GM12878 (cell line): ENCODE data around the gene FUZ. TPM values are rescaled to one million over a fixed set of nuclear protein-coding genes. Genes with fewer than 3 reads are reported as not detected.

Experiments
- ATAC-seq: fragments of 200-7000 bp; cut with Tn5 transposase; 3 replicates; pipeline ENCODE4 v1.9.1; 2020; ENCODE audit warnings: mild to moderate bottlenecking, moderate library complexity
- Bru-seq: library from RNA; stranded (reverse); fragments of 400-500 nt; gene quantifications from one replicate; lab custom pipeline; 2021; lab: Mats Ljungman, UMichigan
- BruChase-seq, 2 experiments: library from RNA; stranded (reverse); fragments of 400-500 nt; gene quantifications; one replicate each; lab custom pipeline; 2021; lab: Mats Ljungman, UMichigan
- BruUV-seq: library from RNA; stranded (reverse); fragments of 400-500 nt; replicated peaks from 2 replicates; lab custom pipeline; 2021; lab: Mats Ljungman, UMichigan
- CTCF ChIA-PET: fragments of 300-600 bp; sonication (Branson Sonifier 250); formaldehyde crosslinking; extraction: SDS; loops from one replicate; lab custom pipeline; 2021; ENCODE audit warnings: inconsistent platforms; lab: Yijun Ruan, JAX
- POLR2A ChIA-PET: fragments of 350-600 bp; formaldehyde crosslinking; extraction: SDS; loops from one replicate; lab custom pipeline; 2021; ENCODE audit warnings: inconsistent platforms; lab: Charles Lee
- RAD21 ChIA-PET: fragments of 300-600 bp; sonication (Branson Sonifier 250); formaldehyde crosslinking; loops from one replicate; lab custom pipeline; 2023; ENCODE audit warnings: antibody characterized with exemption; ENCODE audit not compliant: unreplicated experiment; lab: Charles Lee
- SMC1A ChIA-PET: fragments of 300-600 bp; sonication (Branson Sonifier 250); formaldehyde crosslinking; loops from one replicate; lab custom pipeline; 2023; ENCODE audit not compliant: unreplicated experiment, uncharacterized antibody; lab: Charles Lee
- DNase-seq: peaks from one replicate; pipeline ENCODE4 v3.0.0-alpha.2; 2011; ENCODE audit warnings: low read depth, low spot score
- FAIRE-seq: peaks from 3 replicates; lab custom pipeline; 2011; peaks lifted over from hg19 to GRCh38; lab: Jason Lieb, UNC
- H2AFZ ChIP-seq: 2 replicates; pipeline ENCODE4 v1.6.0; 2011; ENCODE audit warnings: low read depth, low read length, control low read depth; ENCODE audit not compliant: control insufficient read depth
- H3K27ac ChIP-seq: 2 replicates; pipeline ENCODE4 v1.5.1; 2011; ENCODE audit warnings: control low read depth; ENCODE audit not compliant: control insufficient read depth, insufficient read depth
- H3K27me3 ChIP-seq, 2 experiments: replicated peaks in 1 of 2; 2 replicates each; pipeline versions ENCODE4 v1.6.0 to v1.6.1; 2011; ENCODE audit warnings: low read length in 1 of 2; ENCODE audit not compliant: control insufficient read depth in 2 of 2, insufficient read depth in 2 of 2
- H3K36me3 ChIP-seq, 2 experiments: 2 replicates each; pipeline ENCODE4 v1.5.1; 2011; ENCODE audit warnings: low read length in 1 of 2; ENCODE audit not compliant: control insufficient read depth in 2 of 2, insufficient read depth in 2 of 2
- H3K4me1 ChIP-seq: 2 replicates; pipeline ENCODE4 v1.6.1; 2011; ENCODE audit warnings: mild to moderate bottlenecking, low read length, moderate library complexity, mixed read lengths; ENCODE audit not compliant: control insufficient read depth, insufficient read depth
- H3K4me2 ChIP-seq: 2 replicates; pipeline ENCODE4 v1.6.0; 2011; ENCODE audit warnings: control low read depth; ENCODE audit not compliant: control insufficient read depth, insufficient read depth
- H3K4me3 ChIP-seq: fragments of 200-600 bp; sonication (generic); 2 replicates; pipeline ENCODE4 v1.5.1; 2016
- H3K79me2 ChIP-seq: 2 replicates; pipeline ENCODE4 v1.6.0; 2011; ENCODE audit warnings: low read length; ENCODE audit not compliant: control insufficient read depth, insufficient read depth
- H3K9ac ChIP-seq: 2 replicates; pipeline ENCODE4 v1.8.0; 2011; ENCODE audit warnings: low read length, control low read depth, mixed read lengths; ENCODE audit not compliant: control insufficient read depth, insufficient read depth
- H3K9me3 ChIP-seq: replicated peaks from 3 replicates; pipeline ENCODE4 v1.5.1; 2011; ENCODE audit warnings: mild to moderate bottlenecking, low read length; ENCODE audit not compliant: control insufficient read depth, insufficient read depth
- H4K20me1 ChIP-seq: 2 replicates; pipeline ENCODE4 v1.6.0; 2011; ENCODE audit not compliant: control insufficient read depth, insufficient read depth
- BMI1 ChIP-seq: fragments of 450-650 bp; IDR thresholded peaks from 2 replicates; pipeline ENCODE4 v1.6.1; 2016; ENCODE audit warnings: mild to moderate bottlenecking, moderate library complexity, borderline replicate concordance
- CEBPZ ChIP-seq: fragments of 150-350 bp; IDR thresholded peaks from 2 replicates; pipeline ENCODE4 v1.6.1; 2016; ENCODE audit warnings: low read depth, low read length
- CHD4 ChIP-seq: fragments of 200-600 bp; sonication (generic); IDR thresholded peaks from 2 replicates; pipeline ENCODE4 v1.6.1; 2016; ENCODE audit warnings: mild to moderate bottlenecking
- EZH2 ChIP-seq: IDR thresholded peaks from 2 replicates; pipeline ENCODE4 v1.6.1; 2012; ENCODE audit warnings: low read depth, mild to moderate bottlenecking, control low read depth, inconsistent platforms, low read length, borderline replicate concordance; ENCODE audit not compliant: control insufficient read depth
- HDAC2 ChIP-seq: fragments of 200-600 bp; sonication (generic); IDR thresholded peaks from 2 replicates; pipeline ENCODE4 v1.6.1; 2017
- IKZF1 ChIP-seq: fragments of 450-650 bp; conservative IDR thresholded peaks from 2 replicates; pipeline ENCODE4 v1.6.1; 2017; ENCODE audit warnings: antibody characterized with exemption, mild to moderate bottlenecking
- IRF3 ChIP-seq: fragments of 450-650 bp; IDR thresholded peaks from 2 replicates; pipeline ENCODE4 v1.6.1; 2014; ENCODE audit warnings: mild to moderate bottlenecking
- MTA3 ChIP-seq: IDR thresholded peaks from 2 replicates; pipeline ENCODE4 v1.6.1; 2012; ENCODE audit warnings: low read length, inconsistent platforms, borderline replicate concordance
- MYB ChIP-seq: fragments of 150-350 bp; IDR thresholded peaks from 2 replicates; pipeline ENCODE4 v1.6.1; 2014; ENCODE audit warnings: mild to moderate bottlenecking, low read depth, low read length, borderline replicate concordance
- PKNOX1 ChIP-seq: fragments of 450-650 bp; IDR thresholded peaks from 2 replicates; pipeline ENCODE4 v1.6.1; 2016; ENCODE audit warnings: mild to moderate bottlenecking
- PML ChIP-seq: IDR thresholded peaks from 2 replicates; pipeline ENCODE4 v1.6.1; 2012; ENCODE audit warnings: low read length, inconsistent platforms
- SP1 ChIP-seq: IDR thresholded peaks from one replicate; pipeline ENCODE4 v1.6.1; 2011; ENCODE audit warnings: low read depth, low read length
- WGBS: methylation state at CpG from one replicate; pipeline ENCODE4 v1.1.6; 2016; ENCODE audit warnings: low lambda C conversion rate; ENCODE audit not compliant: insufficient replicate concordance, insufficient coverage; ENCODE audit errors: missing lambda C conversion rate; 5-methylcytosine and 5-hydroxymethylcytosine counted together
- in situ Hi-C: fragments of 300-500 bp; cut with MboI; formaldehyde crosslinking; loops from 9 replicates; pipeline ENCODE4 v1.14.3; 2018; ENCODE audit warnings: mixed read lengths
- intact Hi-C: fragments of 100-400 bp; cut with micrococcal nuclease; formaldehyde crosslinking; loops from one replicate; pipeline ENCODE4 v1.14.2; 2022; ENCODE audit not compliant: unreplicated experiment
- long read RNA-seq, 2 experiments: library from polyadenylated mRNA; unstranded; transcript quantifications; one replicate each; pipeline ENCODE4 v2.0.0, GENCODE V29; 2019 to 2020
- polyA minus RNA-seq, 3 experiments: library from RNA; depleted of rRNA, polyadenylated mRNA; stranded (reverse); fragments of >200 nt; gene quantifications; 2 replicates each; pipeline ENCODE4 v1.2.3, GENCODE V29; 2011
- polyA plus RNA-seq, 11 experiments: library from polyadenylated mRNA; depleted of rRNA in 4 of 11; unstranded in 6 of 11; stranded (reverse) in 5 of 11; fragments of >200 nt; fragmentation: Nextera tagmentation in 4 of 11; fragmentation: Illumina TruSeq in 1 of 11; extraction: Ambion mirVana in 4 of 11; extraction: Trizol in 1 of 11; gene quantifications; 1 replicate in 1 of 11; 2 replicates in 10 of 11; pipeline versions ENCODE4 v1.2.1 to v1.2.3, GENCODE V29; 2011 to 2016; ENCODE audit warnings: inconsistent platforms in 2 of 11, missing spikeins in 2 of 11, low read depth in 1 of 11
- total RNA-seq, 4 experiments: library from RNA; depleted of rRNA in 3 of 4; stranded (reverse); fragments of >200 nt in 3 of 4; fragmentation: Illumina TruSeq in 1 of 4; extraction: Trizol in 1 of 4; gene quantifications; 2 replicates each; pipeline versions ENCODE4 v1.2.1 to v1.2.3, GENCODE V29; 2013 to 2021

FUZ gene
- total RNA-seq (2013; cell fraction: nucleolus; rRNA removed): 8.9 and 9.1 TPM in 2 replicates
- total RNA-seq (2014; rRNA removed) (10.8 and 11.2 TPM in 2 replicates), total RNA-seq (2014; rRNA removed; fragmentation: Illumina TruSeq; extraction: Trizol) (5.0 and 6.0 TPM in 2 replicates), total RNA-seq (2021) (10.4 and 11.5 TPM in 2 replicates), polyA plus RNA-seq (2011; rRNA removed) (8.3 and 8.5 TPM in 2 replicates), polyA plus RNA-seq (2014; fragmentation: Illumina TruSeq; extraction: Trizol) (4.8 and 5.1 TPM in 2 replicates), polyA plus RNA-seq (2014; fragmentation: Nextera tagmentation; extraction: Ambion mirVana) (under 1 TPM; 0.18 to 0.38 TPM), polyA plus RNA-seq (2014; rRNA removed) (9.0 and 11.0 TPM in 2 replicates), polyA plus RNA-seq (2016; fragmentation: Nextera tagmentation; extraction: Ambion mirVana) (10 to 100 TPM in 1 of 2 experiments, 1 to 10 TPM in 1; 9.3 to 10.4 TPM), polyA minus RNA-seq (2011; rRNA and poly(A)+ RNA removed) (5.0 and 7.3 TPM in 2 replicates), Bru-seq, nascent RNA (percentile 56 among the genes with signal in this experiment), BruChase-seq, experiment 1, labeled RNA remaining after a 6-hour chase (percentile 54 among the genes with signal in this experiment), BruChase-seq, experiment 2, labeled RNA remaining after a 2-hour chase (percentile 53 among the genes with signal in this experiment)
- polyA plus RNA-seq (2011; ENCODE audit: low read depth): 7.5 TPM
- polyA plus RNA-seq (2011; cell fraction: cytosol; rRNA removed): 8.5 and 12.6 TPM in 2 replicates
- 21.0 and 21.7 TPM in 2 replicates for polyA plus RNA-seq (2011; cell fraction: nucleus; rRNA removed)
- 9.1 and 10.3 TPM in 2 replicates for polyA plus RNA-seq (2012)
- 4.6 and 7.5 TPM in 2 replicates for polyA minus RNA-seq (2011; cell fraction: cytosol; rRNA and poly(A)+ RNA removed)
- polyA minus RNA-seq (2011; cell fraction: nucleus; rRNA and poly(A)+ RNA removed): 3.4 and 4.5 TPM in 2 replicates
- long read RNA-seq, experiment 1, partial matches to known transcripts: 0 of 5 reads
- long read RNA-seq, experiment 1, other reads (novel, unspliced or antisense): 4 of 5 reads
- long read RNA-seq, experiment 2, partial matches to known transcripts: 0 of 1 reads
- long read RNA-seq, experiment 2, other reads (novel, unspliced or antisense): 1 of 1 reads

- H3K4me3 ChIP-seq: peak within 1 kb of the TSS; percentile 86
- H4K20me1 ChIP-seq: no peaks in the 10 kb centered on the region
- H3K4me1 ChIP-seq: peaks cover 7% of the 10 kb centered on the region; the same call in 1 of the 2 replicates
- H3K27ac ChIP-seq: peak within 1 kb of the TSS; percentile 69
- DNase-seq (peak; percentile 90), ATAC-seq (peak; percentile 75), FAIRE-seq (peak; percentile 97)
- peak within 1 kb of the TSS; percentile 76 for H3K9ac ChIP-seq
- no peaks in the 10 kb centered on the region for H3K36me3 ChIP-seq
- H3K9me3 ChIP-seq: no peaks in the 10 kb centered on the region
- under 1% methylated on average over 43 of the region's 45 CpGs for WGBS
- POLR2A ChIA-PET: interaction anchor here (0.6 to 1.8 kb wide), 9 partner anchors 13 to 317 kb away, joined by 3 to 6 read pairs (median 4); partner anchors contain the start of genes AKT1S1, PTOV1, RPS11 and RRAS
- RAD21 ChIA-PET: interaction anchor here (0.5 to 1.4 kb wide), 4 partner anchors 8 to 95 kb away, joined by 3 to 12 read pairs (median 4); partner anchors contain the start of gene PTOV1
- CTCF ChIA-PET: interaction anchor here (1.2 to 1.4 kb wide), 2 partner anchors 35 to 77 kb away, joined by 3 to 6 read pairs; no protein-coding TSS in a partner anchor
- SMC1A ChIA-PET: interaction anchor here (1.0 to 2.3 kb wide), 6 partner anchors 30 to 137 kb away, joined by 3 to 6 read pairs (median 4); partner anchors contain the start of genes AP2A1 and ATF5
- peaks cover 1% of the 10 kb centered on the region for H3K79me2 ChIP-seq
- intact Hi-C loops: loop anchor here (1.0 to 2.0 kb wide), 2 partner anchors 38 to 64 kb away; partner anchors contain the start of genes AKT1S1, PTOV1 and TBC1D17
- in situ Hi-C loops: no loop called here
- peak within 1 kb of the TSS; percentile 88 for H3K4me2 ChIP-seq
- H3K27me3 ChIP-seq: no peaks in the 10 kb centered on the region
- H2AFZ ChIP-seq: peak within 1 kb of the TSS; percentile 94
- no TSS peak for BruUV-seq
- TF ChIP-seq MTA3: no peak
- no peak for TF ChIP-seq CEBPZ
- no peak for TF ChIP-seq HDAC2
- TF ChIP-seq PKNOX1: peak; percentile 71; the same call in 1 of the 2 replicates
- TF ChIP-seq SP1: peak; percentile 45
- TF ChIP-seq EZH2: no peak
- no peak for TF ChIP-seq CHD4
- no peak for TF ChIP-seq MYB
- peak; percentile 99 for TF ChIP-seq BMI1
- no peak for TF ChIP-seq IRF3
- TF ChIP-seq IKZF1: peak; percentile 71
- peak; percentile 61; the same call in 1 of the 2 replicates for TF ChIP-seq PML
These were observed at the start of gene FUZ for GRCh38 chr19:49812997-49813861. Gene FUZ (minus strand): TSS chr19:49813292. CDS start chr19:49813106, 186 bp downstream.
